H9 (cell line): Measurements from ENCODE around the gene RBBP4. TPM values are rescaled to one million over a fixed set of nuclear protein-coding genes. Genes with fewer than 3 reads are reported as not detected.

ENCODE experiments used
- DNase-seq: peaks from one replicate; pipeline ENCODE4 v3.0.0-alpha.2; 2017
- H2AFZ ChIP-seq: one replicate; pipeline ENCODE4 v1.6.1; 2013; ENCODE audit warnings: mild to moderate bottlenecking, low read length, control low read depth, moderate library complexity
- H2AK5ac ChIP-seq: 2 replicates; pipeline ENCODE4 v1.6.1; 2013; ENCODE audit warnings: low read length, control low read depth, mixed read lengths; ENCODE audit not compliant: insufficient read length
- H2BK120ac ChIP-seq: one replicate; pipeline ENCODE4 v1.6.1; 2013; ENCODE audit warnings: low read depth, mild to moderate bottlenecking, low read length, control low read depth, inconsistent platforms; ENCODE audit not compliant: poor library complexity, severe bottlenecking
- H2BK12ac ChIP-seq: 2 replicates; pipeline ENCODE4 v1.6.1; 2013; ENCODE audit warnings: low read length, control low read depth, mixed read lengths, low read depth; ENCODE audit not compliant: insufficient read length
- H2BK15ac ChIP-seq: 2 replicates; pipeline ENCODE4 v1.6.1; 2013; ENCODE audit warnings: low read depth, low read length, control low read depth
- H2BK20ac ChIP-seq: one replicate; pipeline ENCODE4 v1.6.1; 2013; ENCODE audit warnings: low read depth, mild to moderate bottlenecking, low read length, control low read depth, inconsistent platforms; ENCODE audit not compliant: poor library complexity, severe bottlenecking
- H2BK5ac ChIP-seq: 2 replicates; pipeline ENCODE4 v1.6.1; 2013; ENCODE audit warnings: low read length, control low read depth, mixed read lengths; ENCODE audit not compliant: insufficient read length
- H3K14ac ChIP-seq: 2 replicates; pipeline ENCODE4 v1.6.1; 2013; ENCODE audit warnings: low read length, control low read depth; ENCODE audit not compliant: insufficient read depth
- H3K18ac ChIP-seq: 2 replicates; pipeline ENCODE4 v1.6.1; 2013; ENCODE audit warnings: low read depth, mild to moderate bottlenecking, mixed read lengths, low read length, control low read depth; ENCODE audit not compliant: insufficient read length
- H3K23ac ChIP-seq: 2 replicates; pipeline ENCODE4 v1.6.1; 2013; ENCODE audit warnings: low read length, control low read depth, mixed read lengths, low read depth; ENCODE audit not compliant: insufficient read length
- H3K23me2 ChIP-seq: 2 replicates; pipeline ENCODE4 v1.6.1; 2013; ENCODE audit warnings: low read depth, mild to moderate bottlenecking, mixed read lengths, low read length, control low read depth; ENCODE audit not compliant: insufficient read length, poor library complexity, severe bottlenecking
- H3K27ac ChIP-seq: 2 replicates; pipeline ENCODE4 v1.5.1; 2013; ENCODE audit warnings: low read length, control low read depth, mixed read lengths, low read depth; ENCODE audit not compliant: insufficient read length
- H3K27me3 ChIP-seq: 2 replicates; pipeline ENCODE4 v1.6.1; 2013; ENCODE audit warnings: low read length, control low read depth, inconsistent platforms; ENCODE audit not compliant: insufficient read depth
- H3K4ac ChIP-seq: 2 replicates; pipeline ENCODE4 v1.6.1; 2013; ENCODE audit warnings: low read depth, mild to moderate bottlenecking, control low read depth, inconsistent platforms, low read length, moderate library complexity
- H3K4me1 ChIP-seq: 2 replicates; pipeline ENCODE4 v1.6.1; 2013; ENCODE audit warnings: low read length, control low read depth, inconsistent platforms; ENCODE audit not compliant: insufficient read depth
- H3K4me2 ChIP-seq: 2 replicates; pipeline ENCODE4 v1.6.1; 2013; ENCODE audit warnings: low read length, control low read depth, mixed read lengths; ENCODE audit not compliant: insufficient read length, insufficient read depth
- H3K56ac ChIP-seq: 2 replicates; pipeline ENCODE4 v1.6.1; 2013; ENCODE audit warnings: low read depth, mild to moderate bottlenecking, mixed read lengths, low read length, control low read depth; ENCODE audit not compliant: insufficient read length
- H3K79me1 ChIP-seq: 2 replicates; pipeline ENCODE4 v1.6.1; 2013; ENCODE audit warnings: low read depth, mild to moderate bottlenecking, moderate library complexity, low read length, control low read depth, inconsistent platforms; ENCODE audit not compliant: insufficient read depth, poor library complexity, severe bottlenecking
- H3K79me2 ChIP-seq: 2 replicates; pipeline ENCODE4 v1.6.1; 2013; ENCODE audit warnings: low read length, control low read depth, inconsistent platforms; ENCODE audit not compliant: insufficient read depth
- H3K9ac ChIP-seq: 2 replicates; pipeline ENCODE4 v1.6.1; 2013; ENCODE audit warnings: low read length, control low read depth, mixed read lengths; ENCODE audit not compliant: insufficient read length; ENCODE audit errors: extremely low read depth
- H3K9me3 ChIP-seq: one replicate; pipeline ENCODE4 v1.6.1; 2013; ENCODE audit warnings: low read depth, low read length, inconsistent platforms; ENCODE audit not compliant: control insufficient read depth
- H3T11ph ChIP-seq: one replicate; pipeline ENCODE4 v1.6.1; 2013; ENCODE audit warnings: mild to moderate bottlenecking, low read length, control low read depth, inconsistent platforms
- H4K20me1 ChIP-seq: one replicate; pipeline ENCODE4 v1.6.1; 2013; ENCODE audit not compliant: control insufficient read depth, insufficient read length, insufficient read depth
- H4K5ac ChIP-seq: 2 replicates; pipeline ENCODE4 v1.6.1; 2013; ENCODE audit warnings: low read depth, mild to moderate bottlenecking, mixed read lengths, low read length, control low read depth; ENCODE audit not compliant: insufficient read length
- H4K8ac ChIP-seq: replicated peaks from 2 replicates; pipeline ENCODE4 v1.6.1; 2013; ENCODE audit warnings: low read length, control low read depth, mixed read lengths, low read depth; ENCODE audit not compliant: insufficient read length
- H4K91ac ChIP-seq: 2 replicates; pipeline ENCODE4 v1.6.1; 2013; ENCODE audit warnings: low read depth, mild to moderate bottlenecking, moderate library complexity, mixed read lengths, low read length, control low read depth; ENCODE audit not compliant: insufficient read length
- H3K27ac Mint-ChIP-seq, 3 experiments: 2 replicates in 2 of 3; 3 replicates in 1 of 3; pipeline ENCODE4 v1.8.0; 2020 to 2021; ENCODE audit warnings: mixed read lengths in 3 of 3, mild to moderate bottlenecking in 1 of 3, moderate library complexity in 1 of 3
- H3K27me3 Mint-ChIP-seq: 2 replicates; pipeline ENCODE4 v1.8.0; 2021; ENCODE audit warnings: low read depth, mild to moderate bottlenecking, moderate library complexity, mixed read lengths
- H3K36me3 Mint-ChIP-seq, 3 experiments: 2 replicates in 2 of 3; 3 replicates in 1 of 3; pipeline ENCODE4 v1.8.0; 2020 to 2021; ENCODE audit warnings: low read depth in 3 of 3, mixed read lengths in 3 of 3; ENCODE audit not compliant: insufficient read depth in 1 of 3
- H3K4me1 Mint-ChIP-seq, 2 experiments: 2 replicates each; pipeline ENCODE4 v1.8.0; 2020; ENCODE audit warnings: mixed read lengths in 2 of 2
- H3K4me3 Mint-ChIP-seq, 2 experiments: 2 replicates in 1 of 2; 3 replicates in 1 of 2; pipeline ENCODE4 v1.8.0; 2020 to 2021; ENCODE audit warnings: mild to moderate bottlenecking in 2 of 2, mixed read lengths in 2 of 2, moderate library complexity in 1 of 2
- H3K9me3 Mint-ChIP-seq, 2 experiments: 2 replicates in 1 of 2; 3 replicates in 1 of 2; pipeline ENCODE4 v1.8.0; 2020; ENCODE audit warnings: mild to moderate bottlenecking in 2 of 2, mixed read lengths in 2 of 2, moderate library complexity in 1 of 2
- WGBS: extraction: QIAGEN DNeasy Blood & Tissue Kit; methylation state at CpG from one replicate; pipeline ENCODE4 v1.1.7; 2013; ENCODE audit warnings: missing lambda C conversion rate, low lambda C conversion rate, mixed read lengths; ENCODE audit not compliant: insufficient read length; ENCODE audit errors: extremely low coverage; 5-methylcytosine and 5-hydroxymethylcytosine counted together
- total RNA-seq: library from RNA; stranded (reverse); gene quantifications from 2 replicates; pipeline ENCODE4 v1.2.1, GENCODE V29; 2021
- TF ChIP-seq, protein P1 (sequence below): fragments of 200-600 bp; sonication (generic); conservative IDR thresholded peaks from 3 replicates; pipeline ENCODE4 v1.8.0; 2021; ENCODE audit warnings: antibody characterized with exemption, mild to moderate bottlenecking

The RBBP4 gene
- total RNA-seq, 1 experiment from 2014 or later, result 416 TPM

GRCh38 chr1:32644426-32644825, 6.6 kb upstream of the RBBP4 start:
- H3K79me2 ChIP-seq, result peaks cover 14% of the 10 kb centered on the region
- H3K4me3 Mint-ChIP-seq, result no peak overlapping the region
- WGBS, result no CpG with 5 or more reads among the region's 4 CpGs

More at GRCh38 chr1:32644426-32644825, 6.6 kb upstream of the RBBP4 start:
- Mint-ChIP-seq H3K9me3 (peaks cover 0 to 5% of the 10 kb centered on the region in 2 experiments; a peak in 3 of 5 replicates), H3K4me1 (peaks cover 16 to 18% of the 10 kb centered on the region in 2 experiments), H3K27me3 (no peaks in the 10 kb centered on the region), H3K27ac (0 out of 7 replicates have a peak overlapping the region, but pooled peaks of 1 of the 3 experiments have one; percentile 72), H3K36me3 (peaks cover 19 to 26% (median 20%) of the 10 kb centered on the region in 3 experiments)
- Histone ChIP-seq H3K56ac (no peak overlapping the region), H3T11ph (no peak overlapping the region), H3K9ac (no peak overlapping the region), H3K4me1 (no peaks in the 10 kb centered on the region; the same call in 1 of the 2 replicates), H2BK15ac (no peak overlapping the region), H2BK5ac (no peak overlapping the region), H2AFZ (no peak overlapping the region), H2BK12ac (no peak overlapping the region), H3K4me2 (no peak overlapping the region), H2BK120ac (no peak overlapping the region), H3K18ac (no peak overlapping the region), H4K8ac (no peak overlapping the region), H3K23ac (no peak overlapping the region), H3K14ac (no peak overlapping the region), H2AK5ac (no peak overlapping the region), H3K9me3 (no peaks in the 10 kb centered on the region), H4K91ac (no peak overlapping the region), H3K27ac (no peak overlapping the region), H3K23me2 (no peaks in the 10 kb centered on the region), H3K79me1 (peaks cover 3% of the 10 kb centered on the region), H4K20me1 (no peaks in the 10 kb centered on the region), H3K27me3 (no peaks in the 10 kb centered on the region), H3K4ac (no peak overlapping the region), H4K5ac (no peak overlapping the region), H2BK20ac (no peak overlapping the region)
- TF ChIP-seq, protein P1, sequence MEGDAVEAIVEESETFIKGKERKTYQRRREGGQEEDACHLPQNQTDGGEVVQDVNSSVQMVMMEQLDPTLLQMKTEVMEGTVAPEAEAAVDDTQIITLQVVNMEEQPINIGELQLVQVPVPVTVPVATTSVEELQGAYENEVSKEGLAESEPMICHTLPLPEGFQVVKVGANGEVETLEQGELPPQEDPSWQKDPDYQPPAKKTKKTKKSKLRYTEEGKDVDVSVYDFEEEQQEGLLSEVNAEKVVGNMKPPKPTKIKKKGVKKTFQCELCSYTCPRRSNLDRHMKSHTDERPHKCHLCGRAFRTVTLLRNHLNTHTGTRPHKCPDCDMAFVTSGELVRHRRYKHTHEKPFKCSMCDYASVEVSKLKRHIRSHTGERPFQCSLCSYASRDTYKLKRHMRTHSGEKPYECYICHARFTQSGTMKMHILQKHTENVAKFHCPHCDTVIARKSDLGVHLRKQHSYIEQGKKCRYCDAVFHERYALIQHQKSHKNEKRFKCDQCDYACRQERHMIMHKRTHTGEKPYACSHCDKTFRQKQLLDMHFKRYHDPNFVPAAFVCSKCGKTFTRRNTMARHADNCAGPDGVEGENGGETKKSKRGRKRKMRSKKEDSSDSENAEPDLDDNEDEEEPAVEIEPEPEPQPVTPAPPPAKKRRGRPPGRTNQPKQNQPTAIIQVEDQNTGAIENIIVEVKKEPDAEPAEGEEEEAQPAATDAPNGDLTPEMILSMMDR, result no peak
- no peak for DNase-seq
